Measurements from ENCODE around the gene KIF17.

GRCh38 chr1:20666804-20667203, 51.0 kb downstream of the KIF17 start:
- TF ChIP-seq CTCF (IDR thresholded peaks at IDR 0.05) (no peak), CHD2 (IDR thresholded peaks at IDR 0.05; ENCODE audit: low read length, partially characterized antibody) (no peak), RCOR1 (IDR thresholded peaks at IDR 0.05; ENCODE audit: low read length) (no peak), RXRA (IDR thresholded peaks at IDR 0.05; ENCODE audit: borderline replicate concordance, low read depth) (no peak), POLR2AphosphoS5 (IDR thresholded peaks at IDR 0.05; ENCODE audit: low read depth, low read length) (no peak), EZH2phosphoT487 (IDR thresholded peaks at IDR 0.05; ENCODE audit: borderline replicate concordance, low read depth) (no peak), MXI1 (IDR thresholded peaks at IDR 0.05; ENCODE audit: low read depth, low read length) (no peak), TCF12 (IDR thresholded peaks at IDR 0.05) (no peak), YY1 (IDR thresholded peaks at IDR 0.05; ENCODE audit: low read depth) (no peak), MEF2A (IDR thresholded peaks at IDR 0.05; ENCODE audit: borderline replicate concordance, low read depth) (no peak)
- TF ChIP-seq, protein P1, sequence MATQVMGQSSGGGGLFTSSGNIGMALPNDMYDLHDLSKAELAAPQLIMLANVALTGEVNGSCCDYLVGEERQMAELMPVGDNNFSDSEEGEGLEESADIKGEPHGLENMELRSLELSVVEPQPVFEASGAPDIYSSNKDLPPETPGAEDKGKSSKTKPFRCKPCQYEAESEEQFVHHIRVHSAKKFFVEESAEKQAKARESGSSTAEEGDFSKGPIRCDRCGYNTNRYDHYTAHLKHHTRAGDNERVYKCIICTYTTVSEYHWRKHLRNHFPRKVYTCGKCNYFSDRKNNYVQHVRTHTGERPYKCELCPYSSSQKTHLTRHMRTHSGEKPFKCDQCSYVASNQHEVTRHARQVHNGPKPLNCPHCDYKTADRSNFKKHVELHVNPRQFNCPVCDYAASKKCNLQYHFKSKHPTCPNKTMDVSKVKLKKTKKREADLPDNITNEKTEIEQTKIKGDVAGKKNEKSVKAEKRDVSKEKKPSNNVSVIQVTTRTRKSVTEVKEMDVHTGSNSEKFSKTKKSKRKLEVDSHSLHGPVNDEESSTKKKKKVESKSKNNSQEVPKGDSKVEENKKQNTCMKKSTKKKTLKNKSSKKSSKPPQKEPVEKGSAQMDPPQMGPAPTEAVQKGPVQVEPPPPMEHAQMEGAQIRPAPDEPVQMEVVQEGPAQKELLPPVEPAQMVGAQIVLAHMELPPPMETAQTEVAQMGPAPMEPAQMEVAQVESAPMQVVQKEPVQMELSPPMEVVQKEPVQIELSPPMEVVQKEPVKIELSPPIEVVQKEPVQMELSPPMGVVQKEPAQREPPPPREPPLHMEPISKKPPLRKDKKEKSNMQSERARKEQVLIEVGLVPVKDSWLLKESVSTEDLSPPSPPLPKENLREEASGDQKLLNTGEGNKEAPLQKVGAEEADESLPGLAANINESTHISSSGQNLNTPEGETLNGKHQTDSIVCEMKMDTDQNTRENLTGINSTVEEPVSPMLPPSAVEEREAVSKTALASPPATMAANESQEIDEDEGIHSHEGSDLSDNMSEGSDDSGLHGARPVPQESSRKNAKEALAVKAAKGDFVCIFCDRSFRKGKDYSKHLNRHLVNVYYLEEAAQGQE (IDR thresholded peaks at IDR 0.05; ENCODE audit: low read depth, low read length): no peak
- TF ChIP-seq, protein P2, sequence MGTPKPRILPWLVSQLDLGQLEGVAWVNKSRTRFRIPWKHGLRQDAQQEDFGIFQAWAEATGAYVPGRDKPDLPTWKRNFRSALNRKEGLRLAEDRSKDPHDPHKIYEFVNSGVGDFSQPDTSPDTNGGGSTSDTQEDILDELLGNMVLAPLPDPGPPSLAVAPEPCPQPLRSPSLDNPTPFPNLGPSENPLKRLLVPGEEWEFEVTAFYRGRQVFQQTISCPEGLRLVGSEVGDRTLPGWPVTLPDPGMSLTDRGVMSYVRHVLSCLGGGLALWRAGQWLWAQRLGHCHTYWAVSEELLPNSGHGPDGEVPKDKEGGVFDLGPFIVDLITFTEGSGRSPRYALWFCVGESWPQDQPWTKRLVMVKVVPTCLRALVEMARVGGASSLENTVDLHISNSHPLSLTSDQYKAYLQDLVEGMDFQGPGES (IDR thresholded peaks at IDR 0.05; ENCODE audit: low read depth, low read length): no peak
- TF ChIP-seq, protein P3, sequence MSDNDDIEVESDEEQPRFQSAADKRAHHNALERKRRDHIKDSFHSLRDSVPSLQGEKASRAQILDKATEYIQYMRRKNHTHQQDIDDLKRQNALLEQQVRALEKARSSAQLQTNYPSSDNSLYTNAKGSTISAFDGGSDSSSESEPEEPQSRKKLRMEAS (IDR thresholded peaks at IDR 0.05; ENCODE audit: low read depth): no peak
- TF ChIP-seq, protein P4, sequence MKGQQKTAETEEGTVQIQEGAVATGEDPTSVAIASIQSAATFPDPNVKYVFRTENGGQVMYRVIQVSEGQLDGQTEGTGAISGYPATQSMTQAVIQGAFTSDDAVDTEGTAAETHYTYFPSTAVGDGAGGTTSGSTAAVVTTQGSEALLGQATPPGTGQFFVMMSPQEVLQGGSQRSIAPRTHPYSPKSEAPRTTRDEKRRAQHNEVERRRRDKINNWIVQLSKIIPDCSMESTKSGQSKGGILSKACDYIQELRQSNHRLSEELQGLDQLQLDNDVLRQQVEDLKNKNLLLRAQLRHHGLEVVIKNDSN (IDR thresholded peaks at IDR 0.05; ENCODE audit: borderline replicate concordance, low read depth): peak; percentile 73; the same call in 1 of the 2 replicates

Measured in SK-N-SH (cell line).